Endothelial cell of umbilical vein (primary cell): ENCODE measurements around the gene PTPRD. TPM values are rescaled to one million over a fixed set of nuclear protein-coding genes. Genes with fewer than 3 reads are reported as not detected.

Experiments used
- BruUV-seq: library from RNA; stranded (reverse); fragments of 400-500 nt; replicated peaks from 2 replicates; lab custom pipeline; 2021; lab: Mats Ljungman, UMichigan
- CTCF ChIA-PET: fragments of 300-600, 350-600 bp; sonication (Branson Sonifier 250); formaldehyde crosslinking; loops from one replicate; lab custom pipeline; 2021; ENCODE audit warnings: antibody characterized with exemption, inconsistent platforms; lab: Charles Lee
- POLR2A ChIA-PET: fragments of 300-600, 350-600 bp; sonication (Branson Sonifier 250); formaldehyde crosslinking; loops from one replicate; lab custom pipeline; 2021; ENCODE audit warnings: antibody characterized with exemption, inconsistent platforms; lab: Charles Lee
- DNase-seq: peaks from one replicate; pipeline ENCODE4 v3.0.0-alpha.2; 2011; ENCODE audit warnings: low read depth, low spot score
- FAIRE-seq: peaks from 2 replicates; lab custom pipeline; 2011; peaks lifted over from hg19 to GRCh38; lab: Jason Lieb, UNC
- H2AFZ ChIP-seq: 2 replicates; pipeline ENCODE4 v1.6.0; 2012; ENCODE audit warnings: low read depth, low read length, control low read depth, inconsistent platforms
- H3K27ac ChIP-seq: 2 replicates; pipeline ENCODE4 v1.5.1; 2011; ENCODE audit warnings: low read depth, mild to moderate bottlenecking, control low read depth, low read length, moderate library complexity; ENCODE audit not compliant: insufficient read depth
- H3K27me3 ChIP-seq, 2 experiments: 2 replicates each; pipeline versions ENCODE4 v1.6.0 to v1.6.1; 2011; ENCODE audit warnings: low read length in 2 of 2, mixed read lengths in 1 of 2; ENCODE audit not compliant: control insufficient read depth in 2 of 2, insufficient read depth in 2 of 2
- H3K36me3 ChIP-seq, 2 experiments: 2 replicates in 1 of 2; 3 replicates in 1 of 2; pipeline ENCODE4 v1.5.1; 2011; ENCODE audit warnings: low read length in 2 of 2, mild to moderate bottlenecking in 1 of 2, moderate library complexity in 1 of 2; ENCODE audit not compliant: control insufficient read depth in 2 of 2, insufficient read depth in 2 of 2; ENCODE audit errors: extremely low read depth in 1 of 2
- H3K4me1 ChIP-seq: 3 replicates; pipeline ENCODE4 v1.5.1; 2011; ENCODE audit warnings: mild to moderate bottlenecking, low read length; ENCODE audit not compliant: control insufficient read depth, insufficient read depth; ENCODE audit errors: extremely low read depth
- H3K4me2 ChIP-seq: 2 replicates; pipeline ENCODE4 v1.6.1; 2011; ENCODE audit warnings: low read length, control low read depth, mixed read lengths; ENCODE audit not compliant: insufficient read depth
- H3K4me3 ChIP-seq, 3 experiments: fragments of 200-600 bp in 1 of 3; sonication (generic), shearing (Covaris generic) in 1 of 3; replicated peaks in 1 of 3; 2 replicates each; pipeline ENCODE4 v1.5.1; 2011 to 2016; ENCODE audit warnings: control low read depth in 3 of 3, low read length in 3 of 3, mild to moderate bottlenecking in 2 of 3, inconsistent platforms in 1 of 3, low read depth in 1 of 3, moderate library complexity in 1 of 3; ENCODE audit not compliant: insufficient read depth in 1 of 3
- H3K79me2 ChIP-seq: 2 replicates; pipeline ENCODE4 v1.6.0; 2012; ENCODE audit warnings: low read length, inconsistent platforms; ENCODE audit not compliant: control insufficient read depth, insufficient read depth
- H3K9ac ChIP-seq: replicated peaks from 2 replicates; pipeline ENCODE3; 2011; ENCODE audit warnings: low read length, control low read depth; ENCODE audit not compliant: insufficient read depth; ENCODE audit errors: extremely low read depth
- H3K9me1 ChIP-seq: replicated peaks from 3 replicates; pipeline ENCODE4 v1.6.0; 2011; ENCODE audit warnings: mild to moderate bottlenecking, low read length; ENCODE audit not compliant: control insufficient read depth, insufficient read depth; ENCODE audit errors: extremely low read depth
- H3K9me3 ChIP-seq: replicated peaks from 2 replicates; pipeline ENCODE4 v1.5.1; 2012; ENCODE audit warnings: low read length, inconsistent platforms; ENCODE audit not compliant: control insufficient read depth, insufficient read depth
- H4K20me1 ChIP-seq: replicated peaks from 2 replicates; pipeline ENCODE3; 2011; ENCODE audit warnings: mild to moderate bottlenecking, low read length; ENCODE audit not compliant: control insufficient read depth, insufficient read depth; ENCODE audit errors: extremely low read depth
- EZH2 ChIP-seq: IDR thresholded peaks from 2 replicates; pipeline ENCODE4 v1.6.1; 2012; ENCODE audit warnings: borderline replicate concordance, low read depth, mild to moderate bottlenecking, moderate library complexity, low read length, inconsistent platforms; ENCODE audit not compliant: severe bottlenecking
- FOS ChIP-seq: IDR thresholded peaks from 2 replicates; pipeline ENCODE4 v1.6.1; 2011; ENCODE audit warnings: mild to moderate bottlenecking, low read length, moderate library complexity, borderline replicate concordance; ENCODE audit not compliant: insufficient read depth
- GATA2 ChIP-seq: IDR thresholded peaks from 2 replicates; pipeline ENCODE4 v1.7.0; 2011; ENCODE audit warnings: low read depth, mild to moderate bottlenecking, moderate library complexity, mixed read lengths, low read length; ENCODE audit not compliant: insufficient read length, insufficient read depth
- JUN ChIP-seq: IDR thresholded peaks from 2 replicates; pipeline ENCODE4 v1.6.1; 2011; ENCODE audit warnings: borderline replicate concordance, low read depth; ENCODE audit not compliant: insufficient read length, insufficient read depth
- MYC ChIP-seq: IDR thresholded peaks from one replicate; pipeline ENCODE4 v1.6.1; 2011; ENCODE audit warnings: mild to moderate bottlenecking, low read depth, low read length
- POLR2A ChIP-seq: IDR thresholded peaks from 2 replicates; pipeline ENCODE4 v1.6.1; 2012; ENCODE audit warnings: low read depth, mild to moderate bottlenecking, control low read depth, low read length
- POLR2AphosphoS5 ChIP-seq: IDR thresholded peaks from 2 replicates; pipeline ENCODE4 v1.6.1; 2012; ENCODE audit warnings: low read depth, mild to moderate bottlenecking, control low read depth, low read length, moderate library complexity; ENCODE audit not compliant: insufficient read depth
- dilution Hi-C: fragments of 300-500 bp; cut with MboI; formaldehyde crosslinking; loops from one replicate; pipeline ENCODE4 v1.15.0; 2019; ENCODE audit warnings: low sequenced_read_pairs; ENCODE audit not compliant: extremely low pct_ligation_motif_present
- intact Hi-C: fragments of 100-400 bp; cut with micrococcal nuclease; formaldehyde crosslinking; loops from one replicate; pipeline ENCODE4 v1.10.0; 2022
- polyA plus RNA-seq, 4 experiments: library from polyadenylated mRNA; depleted of rRNA in 3 of 4; stranded (reverse) in 3 of 4; unstranded in 1 of 4; fragments of >200 nt; gene quantifications; 2 replicates each; pipeline versions ENCODE4 v1.2.1 to v1.2.3, GENCODE V29; 2011 to 2012; ENCODE audit warnings: missing spikeins in 1 of 4
- total RNA-seq: library from RNA; stranded (reverse); gene quantifications from 2 replicates; pipeline ENCODE4 v1.2.3, GENCODE V29; 2021
- TF ChIP-seq, protein P1 (sequence below): IDR thresholded peaks from 2 replicates; pipeline ENCODE4 v1.6.1; 2011; ENCODE audit not compliant: insufficient read depth, insufficient read length
- TF ChIP-seq, protein P2 (sequence below), 2 donors: IDR thresholded peaks; 1 replicate in 1 of 2; 2 replicates in 1 of 2; pipeline ENCODE4 v1.5.1; 2011; ENCODE audit warnings: low read length in 2 of 2, mild to moderate bottlenecking in 2 of 2, moderate library complexity in 2 of 2, control low read depth in 1 of 2, inconsistent platforms in 1 of 2, low read depth in 1 of 2; ENCODE audit not compliant: insufficient read depth in 1 of 2; ENCODE audit errors: extremely low read depth in 1 of 2

Gene PTPRD
- total and polyA plus RNA-seq, 2 donors (not counting 3 experiments of a cell fraction or from before 2014, with no cell fraction given), result 5.5 to 5.7 TPM

DNA sequence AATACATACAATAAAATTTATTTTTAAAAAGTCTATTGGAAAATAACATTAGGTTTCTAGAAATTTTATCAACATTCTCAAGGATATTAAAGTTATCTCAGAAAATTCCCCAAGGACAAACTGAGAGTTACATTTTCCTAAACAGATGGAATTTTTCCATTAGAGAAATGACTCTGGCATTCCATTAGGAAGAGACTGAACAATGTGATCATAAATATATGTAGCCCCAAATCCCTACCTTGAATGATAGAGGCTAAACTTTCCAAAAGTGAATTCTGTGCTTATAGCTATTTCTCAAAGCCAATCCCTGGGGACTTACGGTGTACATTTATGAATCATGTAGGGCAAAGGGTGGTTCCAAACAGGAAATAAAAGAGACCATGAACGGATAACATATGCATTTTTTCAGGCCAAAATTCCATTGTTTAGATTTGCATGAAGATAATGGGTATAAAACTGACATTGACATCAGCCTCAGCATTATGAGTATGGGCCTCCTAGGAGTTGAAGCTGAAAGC is 1632.2 kb downstream of the PTPRD start:
- H3K79me2 ChIP-seq, result no peaks in the 10 kb centered on the region
- H3K27me3 ChIP-seq, result no peaks in the 10 kb centered on the region
- no peaks in the 10 kb centered on the region for H3K9me3 ChIP-seq
- ChIA-PET CTCF (no interaction called here), POLR2A (no interaction called here)
- no peak overlapping the region for H3K9ac ChIP-seq
- no peak for DNase-seq
- no TSS peak for BruUV-seq
- H3K4me3 ChIP-seq, result no peak overlapping the region
- no peaks in the 10 kb centered on the region for H3K4me1 ChIP-seq
- H3K36me3 ChIP-seq, result no peaks in the 10 kb centered on the region
- no peak overlapping the region for H2AFZ ChIP-seq
- dilution Hi-C loops, result no loop called here
- no peak overlapping the region for H3K4me2 ChIP-seq
- no peak for FAIRE-seq
- TF ChIP-seq FOS, result no peak
- TF ChIP-seq, protein P1, sequence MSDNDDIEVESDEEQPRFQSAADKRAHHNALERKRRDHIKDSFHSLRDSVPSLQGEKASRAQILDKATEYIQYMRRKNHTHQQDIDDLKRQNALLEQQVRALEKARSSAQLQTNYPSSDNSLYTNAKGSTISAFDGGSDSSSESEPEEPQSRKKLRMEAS, result no peak
- no peak for TF ChIP-seq EZH2
- TF ChIP-seq MYC, result no peak
- TF ChIP-seq, protein P2, sequence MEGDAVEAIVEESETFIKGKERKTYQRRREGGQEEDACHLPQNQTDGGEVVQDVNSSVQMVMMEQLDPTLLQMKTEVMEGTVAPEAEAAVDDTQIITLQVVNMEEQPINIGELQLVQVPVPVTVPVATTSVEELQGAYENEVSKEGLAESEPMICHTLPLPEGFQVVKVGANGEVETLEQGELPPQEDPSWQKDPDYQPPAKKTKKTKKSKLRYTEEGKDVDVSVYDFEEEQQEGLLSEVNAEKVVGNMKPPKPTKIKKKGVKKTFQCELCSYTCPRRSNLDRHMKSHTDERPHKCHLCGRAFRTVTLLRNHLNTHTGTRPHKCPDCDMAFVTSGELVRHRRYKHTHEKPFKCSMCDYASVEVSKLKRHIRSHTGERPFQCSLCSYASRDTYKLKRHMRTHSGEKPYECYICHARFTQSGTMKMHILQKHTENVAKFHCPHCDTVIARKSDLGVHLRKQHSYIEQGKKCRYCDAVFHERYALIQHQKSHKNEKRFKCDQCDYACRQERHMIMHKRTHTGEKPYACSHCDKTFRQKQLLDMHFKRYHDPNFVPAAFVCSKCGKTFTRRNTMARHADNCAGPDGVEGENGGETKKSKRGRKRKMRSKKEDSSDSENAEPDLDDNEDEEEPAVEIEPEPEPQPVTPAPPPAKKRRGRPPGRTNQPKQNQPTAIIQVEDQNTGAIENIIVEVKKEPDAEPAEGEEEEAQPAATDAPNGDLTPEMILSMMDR (IDR thresholded peaks at IDR 0.05; ENCODE audit: extremely low read depth in 1 of 2, insufficient read depth in 1 of 2, low read depth in 1 of 2, low read length in 2 of 2), result no peak
- no peaks in the 10 kb centered on the region for H3K9me1 ChIP-seq
- no peaks in the 10 kb centered on the region for H4K20me1 ChIP-seq
- intact Hi-C loops, result no loop called here
- H3K27ac ChIP-seq, result no peak overlapping the region

DNA sequence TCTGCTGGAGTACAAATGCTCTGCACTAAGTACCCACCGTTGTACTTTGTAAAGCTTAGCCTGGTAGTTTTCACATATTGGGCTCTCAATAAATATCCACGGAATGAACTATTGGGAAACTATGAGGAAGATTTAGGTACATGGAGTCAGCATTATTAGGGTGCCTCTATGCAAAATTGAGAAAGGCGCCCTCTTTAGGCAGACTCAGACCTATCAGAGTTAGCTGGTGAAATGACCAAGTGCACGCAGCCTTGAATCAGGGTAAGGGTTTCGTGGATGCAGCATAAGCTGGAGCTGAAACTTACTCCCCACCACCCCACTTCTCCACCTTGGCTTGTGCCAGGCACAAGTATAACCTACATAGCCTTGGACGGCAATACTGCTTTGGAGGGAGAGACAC is 1634.5 kb downstream of the PTPRD start:
- Histone ChIP-seq H2AFZ (no peak overlapping the region), H3K27ac (no peak overlapping the region), H3K9me1 (no peaks in the 10 kb centered on the region), H4K20me1 (no peaks in the 10 kb centered on the region), H3K9ac (no peak overlapping the region), H3K27me3 (no peaks in the 10 kb centered on the region), H3K4me2 (no peak overlapping the region), H3K9me3 (no peaks in the 10 kb centered on the region), H3K36me3 (no peaks in the 10 kb centered on the region), H3K4me1 (no peaks in the 10 kb centered on the region), H3K4me3 (no peak overlapping the region), H3K79me2 (no peaks in the 10 kb centered on the region)
- intact Hi-C loops (no loop called here), dilution Hi-C loops (no loop called here)
- TF ChIP-seq FOS (no peak), POLR2AphosphoS5 (no peak), POLR2A (no peak), GATA2 (no peak), MYC (no peak), JUN (no peak)
- TF ChIP-seq, protein P2 (IDR thresholded peaks at IDR 0.05; ENCODE audit: extremely low read depth in 1 of 2, insufficient read depth in 1 of 2, low read depth in 1 of 2, low read length in 2 of 2), result no peak
- no peak for DNase-seq
- ChIA-PET POLR2A (no interaction called here), CTCF (no interaction called here)
- FAIRE-seq, result no peak
- no TSS peak for BruUV-seq
